Mucosa of descending colon (tissue), 3 donors: Measurements from ENCODE around the gene MAP1LC3B2. TPM values are rescaled to one million over a fixed set of nuclear protein-coding genes. Genes with fewer than 3 reads are reported as not detected.

Experiments
- ATAC-seq: fragments of 200-7000 bp; cut with Tn5 transposase; one replicate; pipeline ENCODE4 v1.9.1; 2020; ENCODE audit warnings: mild to moderate bottlenecking, moderate library complexity
- DNase-seq, 3 donors: peaks; one replicate each; pipeline ENCODE4 v3.0.0-alpha.2; 2020
- H3K36me3 ChIP-seq: fragments of 200-600 bp; one replicate; pipeline ENCODE4 v1.8.0; 2021; ENCODE audit warnings: low read depth, mild to moderate bottlenecking
- H3K4me1 ChIP-seq: fragments of 200-600 bp; one replicate; pipeline ENCODE4 v1.8.0; 2021; ENCODE audit warnings: low read depth, mild to moderate bottlenecking
- H3K4me3 ChIP-seq: fragments of 200-600 bp; one replicate; pipeline ENCODE4 v1.8.0; 2021; ENCODE audit warnings: mild to moderate bottlenecking
- H3K9me3 ChIP-seq: fragments of 200-600 bp; one replicate; pipeline ENCODE4 v1.8.0; 2021; ENCODE audit warnings: mild to moderate bottlenecking
- CTCF ChIP-seq: fragments of 200-600 bp; IDR thresholded peaks from one replicate; pipeline ENCODE4 v1.8.0; 2022; ENCODE audit warnings: antibody characterized with exemption, mild to moderate bottlenecking
- intact Hi-C, 2 donors: fragments of 100-400 bp; cut with DNase I in 1 of 2; cut with micrococcal nuclease in 1 of 2; formaldehyde crosslinking; loops; one replicate each; pipeline versions ENCODE4 v1.11.0 to v1.11.1; 2022; cut with DNase I, micrococcal nuclease
- total RNA-seq, 3 donors: library from RNA; stranded (reverse); fragmentation: NEBNext Ultra II Directional in 2 of 3; extraction: Animal tissue kit (Norgen Biotek cat#: 25700) in 2 of 3; gene quantifications; one replicate each; pipeline versions ENCODE4 v1.2.1 to v1.2.4, GENCODE V29; 2021 to 2023
- donor health status: DM: no; HTN: no; CAD: no; lungs with moderate emphysema.
- donor health status: DM: no; HTN: no; CAD: no.
- donor health status: DM: no; HTN: yes; CAD: no.

MAP1LC3B2 gene
- total RNA-seq, 3 donors from 2014 or later: 1.6 to 2.0 (median 1.7) TPM

GRCh38 chr12:116549993-116550392, 9.2 kb upstream of the MAP1LC3B2 start:
- Histone ChIP-seq H3K9me3 (no peaks in the 10 kb centered on the region), H3K4me1 (no peaks in the 10 kb centered on the region), H3K36me3 (no peaks in the 10 kb centered on the region), H3K4me3 (no peak overlapping the region)
- DNase-seq (no peak), ATAC-seq (no peak)
- intact Hi-C loops: no loop called here
- no peak for TF ChIP-seq CTCF

GRCh38 chr12:116551151-116551550, 8.0 kb upstream of the MAP1LC3B2 start:
- no peak overlapping the region for H3K4me3 ChIP-seq
- DNase-seq: no peak
- H3K36me3 ChIP-seq: no peaks in the 10 kb centered on the region
- no peaks in the 10 kb centered on the region for H3K9me3 ChIP-seq
- ATAC-seq: no peak
- intact Hi-C loops: no loop called here
- TF ChIP-seq CTCF: no peak
- no peaks in the 10 kb centered on the region for H3K4me1 ChIP-seq

- no peaks in the 10 kb centered on the region for H3K36me3 ChIP-seq
- intact Hi-C loops: no loop called here
- DNase-seq (no peak), ATAC-seq (no peak)
- no peaks in the 10 kb centered on the region for H3K4me1 ChIP-seq
- no peak overlapping the region for H3K4me3 ChIP-seq
- no peaks in the 10 kb centered on the region for H3K9me3 ChIP-seq
- TF ChIP-seq CTCF: no peak
Observed at GRCh38 chr12:116551619-116551951, 7.6 kb upstream of the MAP1LC3B2 start.

- no peak for ATAC-seq
- intact Hi-C loops: no loop called here
Observed at GRCh38 chr12:116551952-116552772, 7.0 kb upstream of the MAP1LC3B2 start.

GRCh38 chr12:116552773-116553373, 6.3 kb upstream of the MAP1LC3B2 start:
- no peak for TF ChIP-seq CTCF
- Histone ChIP-seq H3K4me3 (no peak overlapping the region), H3K4me1 (no peaks in the 10 kb centered on the region), H3K36me3 (no peaks in the 10 kb centered on the region), H3K9me3 (no peaks in the 10 kb centered on the region)
- intact Hi-C loops: no loop called here
- ATAC-seq: no peak
- no peak for DNase-seq

More at GRCh38 chr12:116551952-116552772, 7.0 kb upstream of the MAP1LC3B2 start:
- H3K36me3 ChIP-seq: no peaks in the 10 kb centered on the region
- DNase-seq: no peak
- no peak overlapping the region for H3K4me3 ChIP-seq
- no peak for TF ChIP-seq CTCF
- H3K9me3 ChIP-seq: no peaks in the 10 kb centered on the region
- H3K4me1 ChIP-seq: no peaks in the 10 kb centered on the region
